ENCODE results near the gene CASP3. TPM values are rescaled to one million over a fixed set of nuclear protein-coding genes. Genes with fewer than 3 reads are reported as not detected.

CASP3 gene
- total and polyA plus RNA-seq, 2 donors (not counting 1 experiment from before 2014, with no cell fraction given) = 7.9 to 15.8 TPM

GRCh38 chr4:184668511-184669114 lies 19.4 kb upstream of the CASP3 start:
- Histone ChIP-seq H3K4me2 (replicated peaks; ENCODE audit: low read depth, low read length, poor library complexity, severe bottlenecking) (no peak overlapping the region), H3K9me3 (ENCODE audit: control extremely low read depth in 1 of 3, control insufficient read depth in 2 of 3, insufficient read depth in 1 of 3, low read length in 2 of 3) (no peaks in the 10 kb centered on the region), H3K4me3 (ENCODE audit: control extremely low read depth in 1 of 5, extremely low read depth in 1 of 5, insufficient read depth in 1 of 5, low read depth in 2 of 5, low read length in 4 of 5) (no peak overlapping the region), H3K27me3 (replicated peaks in 1 of 4; ENCODE audit: control extremely low read depth in 1 of 4, control insufficient read depth in 3 of 4, insufficient read depth in 4 of 4, low read length in 3 of 4) (no peaks in the 10 kb centered on the region), H3K27ac (ENCODE audit: low read length in 2 of 2) (no peak overlapping the region), H4K20me1 (ENCODE audit: control insufficient read depth, insufficient read depth, low read length, poor library complexity, severe bottlenecking) (no peaks in the 10 kb centered on the region), H3K36me3 (replicated peaks in 1 of 2; ENCODE audit: control extremely low read depth in 1 of 2, control insufficient read depth in 1 of 2, extremely low read depth in 1 of 2, insufficient read depth in 2 of 2, low read length in 1 of 2) (peaks cover 0 to 22% of the 10 kb centered on the region in 2 experiments), H3K4me1 (ENCODE audit: control insufficient read depth in 2 of 2, insufficient read depth in 2 of 2, low read length in 2 of 2) (peaks cover 4 to 7% of the 10 kb centered on the region in 2 donors), H3K79me2 (ENCODE audit: control insufficient read depth, insufficient read depth, low read length) (no peaks in the 10 kb centered on the region), H2AFZ (ENCODE audit: insufficient read depth, low read depth, low read length, poor library complexity, severe bottlenecking) (no peak overlapping the region), H3K9ac (ENCODE audit: low read length) (no peak overlapping the region)
- ChIA-PET POLR2A (no interaction called here), CTCF (no interaction called here)
- Mint-ChIP-seq H3K27me3 (no peaks in the 10 kb centered on the region), H3K4me3 (no peak overlapping the region), H3K4me1 (peaks cover 13% of the 10 kb centered on the region), H3K9me3 (ENCODE audit: insufficient read depth) (no peaks in the 10 kb centered on the region), H3K27ac (no peak overlapping the region)
- TF ChIP-seq CTCF (IDR thresholded peaks at IDR 0.05) = no peak
- no peak for TF ChIP-seq EZH2 (IDR thresholded peaks at IDR 0.05; ENCODE audit: borderline replicate concordance, insufficient read depth, low read depth, low read length, poor library complexity, severe bottlenecking)
- ATAC-seq (ENCODE audit: low read depth) (no peak), DNase-seq (no peak)
- WGBS (ENCODE audit: insufficient coverage) = 90% methylated on average over 8 of the region's 9 CpGs
- intact Hi-C loops (cut with micrococcal nuclease) = no loop called here

- no peak overlapping the region for H3K4me3 ChIP-seq (ENCODE audit: control extremely low read depth in 1 of 5, extremely low read depth in 1 of 5, insufficient read depth in 1 of 5, low read depth in 2 of 5, low read length in 4 of 5)
- no peaks in the 10 kb centered on the region for H3K27me3 ChIP-seq (replicated peaks in 1 of 4; ENCODE audit: control extremely low read depth in 1 of 4, control insufficient read depth in 3 of 4, insufficient read depth in 4 of 4, low read length in 3 of 4)
- ChIA-PET POLR2A (no interaction called here), CTCF (no interaction called here)
- no peaks in the 10 kb centered on the region for H3K9me3 ChIP-seq (ENCODE audit: control extremely low read depth in 1 of 3, control insufficient read depth in 2 of 3, insufficient read depth in 1 of 3, low read length in 2 of 3)
- H3K79me2 ChIP-seq (ENCODE audit: control insufficient read depth, insufficient read depth, low read length) = no peaks in the 10 kb centered on the region
- peaks cover 0 to 21% of the 10 kb centered on the region in 2 experiments for H3K36me3 ChIP-seq (replicated peaks in 1 of 2; ENCODE audit: control extremely low read depth in 1 of 2, control insufficient read depth in 1 of 2, extremely low read depth in 1 of 2, insufficient read depth in 2 of 2, low read length in 1 of 2)
- no peak overlapping the region for H3K27ac Mint-ChIP-seq
- peaks cover 13% of the 10 kb centered on the region for H3K4me1 Mint-ChIP-seq
- H3K4me1 ChIP-seq (ENCODE audit: control insufficient read depth in 2 of 2, insufficient read depth in 2 of 2, low read length in 2 of 2) = peaks cover 4 to 7% of the 10 kb centered on the region in 2 donors
- no peak overlapping the region for H2AFZ ChIP-seq (ENCODE audit: insufficient read depth, low read depth, low read length, poor library complexity, severe bottlenecking)
- H3K27ac ChIP-seq (ENCODE audit: low read length in 2 of 2) = no peak overlapping the region
- no peaks in the 10 kb centered on the region for H3K27me3 Mint-ChIP-seq
- DNase-seq (no peak), ATAC-seq (ENCODE audit: low read depth) (no peak)
- no peak for TF ChIP-seq CTCF (IDR thresholded peaks at IDR 0.05)
- no peak for TF ChIP-seq EZH2 (IDR thresholded peaks at IDR 0.05; ENCODE audit: borderline replicate concordance, insufficient read depth, low read depth, low read length, poor library complexity, severe bottlenecking)
- H3K9me3 Mint-ChIP-seq (ENCODE audit: insufficient read depth) = no peaks in the 10 kb centered on the region
- no peak overlapping the region for H3K4me2 ChIP-seq (replicated peaks; ENCODE audit: low read depth, low read length, poor library complexity, severe bottlenecking)
- intact Hi-C loops (cut with micrococcal nuclease) = no loop called here
- H3K4me3 Mint-ChIP-seq = no peak overlapping the region
- no peak overlapping the region for H3K9ac ChIP-seq (ENCODE audit: low read length)
- WGBS (ENCODE audit: insufficient coverage) = over 99% methylated on average over 8 of the region's 9 CpGs
- no peaks in the 10 kb centered on the region for H4K20me1 ChIP-seq (ENCODE audit: control insufficient read depth, insufficient read depth, low read length, poor library complexity, severe bottlenecking)
Observed at GRCh38 chr4:184668096-184668495, 18.8 kb upstream of the CASP3 start.

Measured in B cell (primary cell).